ENCODE data around the gene IGFN1.
A peak's percentile ranks its signal among the peaks of the same experiment; 100 is the strongest.

Gene IGFN1

DNA sequence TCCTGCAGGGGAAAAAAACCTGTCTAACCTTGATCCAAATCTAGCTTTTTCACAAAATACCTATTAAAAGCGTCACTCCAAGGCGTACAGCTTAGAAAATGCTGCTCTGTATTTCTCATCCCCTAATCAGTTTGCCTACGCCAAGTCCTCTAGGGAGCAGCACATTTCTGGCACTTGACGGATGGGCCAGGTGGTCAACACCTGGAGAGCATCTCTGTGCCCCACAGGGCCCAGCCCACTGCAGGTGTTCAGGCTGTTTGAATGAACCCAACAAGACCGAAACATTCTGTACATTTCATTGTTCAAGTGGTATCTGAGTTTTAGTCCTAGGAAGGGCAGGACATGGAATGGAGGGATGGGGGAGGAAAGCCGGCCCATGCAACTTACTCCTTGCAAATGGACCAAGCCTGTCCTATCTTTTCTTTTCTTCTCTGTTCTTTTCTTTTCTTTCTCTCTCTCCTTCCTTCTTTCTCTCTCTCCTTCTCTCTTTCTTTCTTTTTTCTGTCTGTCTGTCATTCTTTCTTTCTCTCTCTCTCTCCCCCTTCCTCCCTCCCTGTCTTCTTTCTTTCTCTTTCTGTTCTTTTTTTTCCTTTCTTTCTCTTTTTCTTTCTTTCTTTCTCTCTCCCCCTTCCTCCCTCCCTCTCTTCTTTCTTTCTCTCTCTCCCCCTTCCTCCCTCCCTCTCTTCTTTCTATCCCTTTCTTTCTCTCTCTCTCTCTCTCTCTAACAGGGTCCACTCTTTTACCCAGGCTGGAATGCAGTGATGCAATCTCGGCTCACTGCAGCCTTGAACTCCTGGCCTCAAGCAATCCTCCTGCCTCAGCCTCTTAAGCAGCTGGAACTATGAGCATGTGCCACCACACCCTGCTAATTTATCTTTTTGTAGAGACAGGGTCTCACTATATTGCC, 29.1 kb downstream of the IGFN1 start:
- DNase-seq: peak; percentile 28

DNA sequence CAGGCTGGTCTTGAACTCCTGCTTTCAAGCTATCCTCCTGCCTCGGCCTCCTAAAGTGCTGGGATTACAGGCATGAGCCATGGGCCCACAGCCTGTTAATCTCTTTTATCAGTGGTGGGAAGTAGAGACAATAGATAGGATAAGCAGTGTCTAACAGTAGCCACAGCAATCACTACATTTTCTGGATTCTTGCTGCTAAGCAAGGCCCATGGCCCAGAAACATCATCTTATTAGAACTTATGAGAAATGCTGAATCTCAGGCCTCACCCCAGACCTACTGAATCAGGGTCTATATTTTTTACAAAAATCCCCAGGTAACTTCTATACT, 29.7 kb downstream of the IGFN1 start:
- no peak for DNase-seq

- peak; percentile 47 for DNase-seq
Measured at GRCh38 chr1:201221201-201221846, 30.7 kb downstream of the IGFN1 start.

DNA sequence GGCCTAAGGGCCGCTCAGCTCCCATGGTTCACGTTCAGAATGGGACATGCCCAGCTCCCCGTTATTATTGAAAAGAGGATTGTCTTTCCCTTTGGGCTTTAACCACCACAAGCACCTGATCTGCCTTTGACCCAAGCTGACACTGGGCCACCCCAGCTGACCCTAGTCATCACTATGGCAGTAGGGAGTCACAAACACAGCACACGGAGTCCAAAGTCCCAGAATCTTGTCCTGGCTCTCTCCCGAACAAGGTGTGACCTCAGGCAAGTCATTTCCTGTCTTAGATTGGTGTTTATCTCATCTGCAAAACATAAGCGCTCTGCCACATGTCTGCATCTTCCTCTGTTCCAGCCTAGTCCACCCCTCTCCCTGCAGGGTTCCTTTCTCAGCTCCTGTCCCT, 31.5 kb downstream of the IGFN1 start:
- peak; percentile 26 for DNase-seq

DNA sequence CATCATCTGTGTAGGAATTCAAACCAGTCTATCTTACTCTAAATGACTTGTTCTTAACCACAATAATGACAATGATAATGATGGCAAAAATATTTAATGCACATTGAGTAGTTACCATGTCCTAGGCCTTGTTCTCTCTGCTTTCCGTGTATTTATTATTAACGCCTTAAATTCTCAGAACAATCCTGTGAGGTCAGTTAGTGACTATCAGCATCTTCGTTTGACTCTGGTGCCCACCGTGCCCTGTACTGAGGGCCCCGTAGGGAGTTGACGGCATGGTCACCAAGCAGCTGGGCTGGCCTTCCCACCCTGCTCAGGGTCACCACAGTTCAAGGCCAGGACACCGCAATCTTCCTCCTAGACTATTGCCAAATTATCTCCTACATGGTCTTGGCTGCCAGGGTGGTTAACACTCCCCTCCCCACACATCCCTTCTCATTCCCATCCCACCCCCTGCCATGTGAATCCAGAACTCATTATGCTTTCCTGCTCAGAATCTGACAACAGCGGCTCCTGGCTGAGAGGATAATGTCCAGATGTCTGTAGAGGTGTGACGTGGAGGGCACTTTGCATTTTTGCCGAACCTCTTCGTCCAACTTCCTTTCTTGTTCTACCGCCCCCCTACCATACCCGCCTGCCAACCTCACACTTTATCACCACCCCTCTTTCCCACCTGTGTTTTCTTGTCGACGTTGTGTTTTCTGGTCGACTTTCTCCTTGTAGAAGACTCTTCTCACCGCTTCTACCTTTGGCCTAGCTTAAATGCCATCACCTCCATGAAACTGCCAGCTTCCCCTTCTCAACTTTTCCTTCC, 33.4 kb downstream of the IGFN1 start:
- peak; percentile 17 for DNase-seq

- peak; percentile 42 for DNase-seq
Measured at GRCh38 chr1:201224666-201225370, 34.2 kb downstream of the IGFN1 start.

GRCh38 chr1:201226178-201226514, 35.5 kb downstream of the IGFN1 start:
- peak; percentile 37 for DNase-seq

- peak; percentile 37 for DNase-seq
Measured at GRCh38 chr1:201226859-201227488, 36.4 kb downstream of the IGFN1 start.

- peak; percentile 47 for DNase-seq
Measured at GRCh38 chr1:201228011-201228983, 37.7 kb downstream of the IGFN1 start.

- DNase-seq: no peak
Measured at GRCh38 chr1:201229095-201229494, 38.5 kb downstream of the IGFN1 start.

DNA sequence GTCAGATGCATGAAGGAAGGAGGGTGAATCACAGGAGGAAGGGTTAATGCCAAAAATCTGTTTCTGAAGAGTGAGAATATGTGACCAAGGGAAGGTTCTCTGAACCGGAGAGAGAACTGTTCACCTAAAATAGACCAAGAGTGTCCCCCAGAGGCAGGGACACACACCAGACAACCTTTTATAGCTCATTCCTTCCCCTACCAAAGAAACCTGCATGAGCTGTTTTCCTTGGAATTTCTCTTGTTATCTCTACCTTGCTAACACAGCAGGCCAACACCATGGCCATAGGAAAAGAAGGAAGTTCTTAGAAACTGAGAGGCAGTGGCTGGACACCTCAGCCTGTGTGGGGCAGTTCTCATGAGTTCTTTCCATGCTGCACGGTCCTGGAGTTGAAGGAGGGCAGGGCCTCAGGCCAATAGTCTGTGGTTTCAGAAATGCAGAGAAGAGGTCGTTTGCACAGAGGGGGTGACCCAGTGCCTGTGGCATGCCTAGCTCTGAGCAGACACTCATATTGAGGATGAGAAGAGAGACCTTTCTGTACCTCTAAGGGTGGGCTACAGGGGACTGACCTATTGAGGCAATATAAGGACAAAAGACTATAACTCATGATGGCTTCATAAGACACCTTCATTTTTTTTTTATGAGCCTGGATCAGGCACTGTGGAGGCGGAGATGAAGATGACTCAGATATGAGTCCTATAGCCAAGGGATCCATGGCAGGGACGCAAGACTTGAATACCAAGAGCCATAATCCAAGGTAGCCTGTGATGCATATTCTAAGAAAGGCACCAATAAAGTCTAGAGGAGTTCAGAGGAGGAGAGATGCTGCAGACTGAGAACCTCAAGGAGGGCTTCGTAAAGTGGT, 39.4 kb downstream of the IGFN1 start:
- peak; percentile 19 for DNase-seq

DNA sequence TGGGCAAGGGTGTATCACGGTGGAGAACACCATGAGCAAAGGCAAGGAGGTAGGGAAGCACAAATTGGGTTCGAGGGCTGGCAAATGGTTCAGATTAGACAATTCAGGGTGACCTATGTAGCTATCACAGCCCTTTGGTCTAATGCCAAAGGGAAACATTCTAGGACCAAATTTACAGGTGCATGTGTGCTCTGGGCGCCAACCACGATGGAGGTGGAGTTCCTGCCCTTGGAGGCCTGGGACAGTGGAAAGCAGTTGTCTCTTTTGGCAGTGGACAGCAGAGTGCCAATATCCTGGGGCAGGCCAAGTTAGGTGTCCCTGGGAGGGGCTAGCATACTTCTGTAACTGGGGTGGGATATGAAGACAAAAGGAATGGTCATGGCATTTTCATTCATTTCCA, 40.1 kb downstream of the IGFN1 start:
- DNase-seq: peak; percentile 21

DNA sequence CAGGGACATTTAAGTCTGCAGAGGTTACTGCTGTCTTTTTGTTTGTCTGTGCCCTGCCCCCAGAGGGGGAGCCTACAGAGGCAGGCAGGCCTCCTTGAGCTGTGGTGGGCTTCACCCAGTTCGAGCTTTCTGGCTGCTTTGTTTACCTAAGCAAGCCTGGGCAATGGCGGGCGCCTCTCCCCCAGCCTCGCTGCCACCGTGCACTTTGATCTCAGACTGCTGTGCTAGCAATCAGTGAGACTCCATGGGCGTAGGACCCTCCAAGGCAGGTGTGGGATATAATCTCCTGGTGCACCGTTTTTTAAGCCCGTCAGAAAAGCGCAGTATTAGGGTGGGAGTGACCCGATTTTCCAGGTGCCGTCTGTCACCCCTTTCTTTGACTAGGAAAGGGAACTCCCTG, 49.0 kb downstream of the IGFN1 start:
- peak; percentile 5 for DNase-seq

DNA sequence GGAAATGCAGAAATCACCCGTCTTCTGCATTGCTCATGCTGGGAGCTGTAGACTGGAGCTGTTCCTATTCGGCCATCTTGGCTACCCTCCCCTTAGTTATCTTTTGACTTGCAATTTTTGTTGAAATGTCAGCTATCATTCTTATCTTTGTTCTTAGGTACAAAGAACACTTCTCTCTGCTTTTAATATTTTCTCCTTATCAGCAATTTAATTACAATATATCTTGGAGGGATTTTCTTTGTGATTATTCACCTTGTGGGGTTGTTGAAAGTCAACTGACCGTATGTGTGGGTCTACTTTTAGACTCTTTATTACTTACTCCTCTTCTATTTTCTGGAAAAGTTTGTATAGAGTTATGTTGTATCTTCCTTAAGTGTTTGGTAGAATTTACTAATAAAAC, 49.5 kb downstream of the IGFN1 start:
- no peak for DNase-seq

GRCh38 chr1:201241736-201242135, 51.1 kb downstream of the IGFN1 start:
- no peak for DNase-seq

DNA sequence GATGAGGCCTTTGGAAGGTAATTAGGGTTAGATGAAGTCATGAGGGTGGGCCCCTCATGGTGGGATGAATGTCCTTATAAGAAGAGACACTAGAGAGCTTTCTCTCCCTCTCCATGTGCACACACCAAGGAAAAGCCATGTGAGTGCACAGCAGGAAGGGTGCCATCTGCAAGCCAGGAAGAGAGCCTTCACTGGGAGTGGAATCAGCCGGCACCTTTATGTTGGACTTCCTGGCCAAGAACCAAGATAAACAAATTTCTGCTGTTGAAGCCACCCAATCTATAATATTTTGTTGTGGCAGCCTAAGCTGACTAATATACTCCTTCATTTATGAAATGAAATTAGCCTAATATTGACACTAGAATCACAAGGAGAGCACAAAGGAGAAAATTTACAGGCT, 54.5 kb downstream of the IGFN1 start:
- DNase-seq: no peak

DNA sequence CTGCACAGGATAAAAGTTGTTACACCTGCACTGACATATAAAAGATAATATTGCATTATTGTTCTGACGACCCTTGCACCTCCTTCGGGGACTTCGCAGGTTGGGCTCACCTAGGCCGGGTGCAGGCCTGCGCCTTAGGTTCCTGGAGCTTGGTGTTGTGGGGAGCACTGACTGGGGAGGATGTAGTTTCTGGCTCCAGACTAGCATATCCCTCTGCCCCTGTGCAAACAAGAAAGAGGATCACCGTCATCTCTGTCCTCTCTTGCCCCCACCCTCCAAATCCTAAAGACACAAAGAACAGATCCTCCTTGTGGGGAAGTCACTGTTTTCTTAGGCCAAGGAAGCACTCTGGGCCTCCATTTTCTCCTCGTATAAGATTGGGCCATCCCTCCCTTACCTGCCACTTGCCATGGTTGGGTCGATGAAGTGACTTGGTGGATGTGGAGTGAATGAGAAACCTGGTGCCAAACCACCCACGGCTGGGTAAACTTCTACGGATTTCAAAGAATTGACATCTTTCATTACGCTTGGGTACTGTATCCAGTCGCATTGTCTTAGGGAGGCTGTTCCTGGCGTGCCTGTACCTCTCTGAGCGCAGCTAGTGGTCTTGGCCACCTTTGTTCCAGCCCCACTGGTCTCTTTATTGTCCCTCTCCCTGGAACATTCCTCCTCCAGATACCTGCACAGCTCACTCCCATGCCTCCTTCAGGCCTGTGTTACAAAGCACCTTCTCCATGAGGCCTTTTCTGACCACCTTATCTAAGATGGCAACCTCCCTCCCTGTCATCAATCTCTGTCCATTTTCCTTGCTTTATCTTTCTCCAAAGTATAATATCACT, 58.3 kb downstream of the IGFN1 start:
- DNase-seq: no peak

DNA sequence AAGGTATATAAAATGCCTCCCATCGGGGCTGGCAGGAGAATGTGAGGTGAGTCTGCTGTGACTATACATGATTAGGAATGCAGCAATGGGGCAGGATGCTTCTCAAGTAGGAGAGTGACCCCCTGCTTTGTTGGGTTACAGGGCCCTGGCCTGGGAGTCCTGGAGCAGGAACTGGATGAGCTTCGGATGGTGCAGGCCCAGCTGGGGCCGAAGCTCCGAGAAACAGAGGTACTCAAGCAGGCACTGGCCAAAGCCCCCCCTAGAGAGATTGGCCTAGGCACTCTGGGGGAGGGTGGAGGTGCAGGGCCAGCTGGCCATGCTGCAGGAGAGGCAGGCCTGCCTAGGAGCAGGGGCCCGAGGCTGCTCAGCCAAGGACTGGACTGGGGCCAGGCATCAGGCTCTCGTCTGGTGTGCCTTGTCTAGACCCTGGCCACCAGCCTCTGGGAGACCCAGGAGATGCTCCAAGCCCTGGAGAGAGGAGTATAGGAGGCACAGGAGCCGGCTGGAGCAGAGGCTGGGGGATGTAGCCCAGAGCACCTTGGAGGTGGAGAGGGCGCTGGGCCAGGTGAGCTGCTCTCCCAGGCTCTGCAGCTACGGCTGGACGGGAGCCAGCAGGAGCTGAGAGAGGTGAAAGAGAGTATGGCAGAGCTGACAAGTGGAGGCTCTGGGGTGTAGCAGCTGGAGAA, 59.8 kb downstream of the IGFN1 start:
- no peak for DNase-seq

DNA sequence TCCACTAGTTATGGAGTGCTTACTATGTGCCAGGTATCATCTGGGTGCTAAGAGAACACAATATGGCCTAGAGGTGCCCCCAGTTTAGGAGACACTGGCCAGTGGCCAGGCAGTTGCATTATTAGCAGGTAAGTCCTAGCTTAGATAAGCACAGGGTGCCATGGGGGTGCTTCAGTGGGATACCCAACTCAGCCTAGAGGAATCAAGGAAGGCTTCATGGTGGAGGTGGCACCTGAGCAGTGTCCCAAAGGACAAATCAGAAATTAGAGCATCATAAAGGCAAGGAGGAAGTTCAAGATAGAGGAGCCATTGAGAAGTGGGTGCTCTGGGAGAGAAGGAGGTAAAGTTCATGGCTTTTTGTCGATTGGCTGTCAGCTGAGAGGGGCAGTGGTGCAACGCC, 60.8 kb downstream of the IGFN1 start:
- no peak for DNase-seq

Measured in activated CD8-positive, alpha-beta memory T cell treated with anti-CD3 and anti-CD28 coated beads for 24 hours (primary cell).